ENCODE data around the gene CD207.

CD207 gene

DNA sequence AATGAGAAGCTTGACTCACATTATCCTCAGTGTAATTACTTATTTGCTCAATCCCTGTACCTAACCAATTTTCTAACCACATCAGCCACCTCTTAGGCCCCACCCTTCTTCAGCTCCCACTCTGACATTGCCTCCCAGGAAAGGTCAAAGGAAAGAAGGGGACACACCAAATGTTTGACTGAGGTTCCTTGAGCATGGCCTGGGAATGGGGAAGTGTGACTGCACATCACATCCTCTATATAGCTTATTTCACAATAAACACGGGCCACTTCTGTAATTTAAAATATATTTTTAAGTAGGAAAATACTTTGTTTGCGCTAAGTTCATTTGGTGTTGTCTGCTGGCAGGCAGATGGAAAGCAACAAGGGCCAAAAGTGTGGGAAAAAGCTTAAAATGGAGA is 42.2 kb downstream of the CD207 start:
- Histone ChIP-seq H3K36me3 (ENCODE audit: control insufficient read depth in 2 of 2, insufficient read depth in 2 of 2, low read length in 2 of 2) (no peaks in the 10 kb centered on the region), H3K9ac (ENCODE audit: low read length in 2 of 2) (no peak overlapping the region), H3K4me1 (ENCODE audit: control insufficient read depth, insufficient read depth, low read length) (peaks cover 9% of the 10 kb centered on the region), H3K9me3 (ENCODE audit: control insufficient read depth in 2 of 2, low read length in 2 of 2) (no peaks in the 10 kb centered on the region), H3K27ac (ENCODE audit: low read length) (no peak overlapping the region), H3K4me3 (ENCODE audit: low read length in 2 of 2) (no peak overlapping the region), H3K27me3 (ENCODE audit: control insufficient read depth in 1 of 2, insufficient read depth in 2 of 2, low read length in 2 of 2) (peaks cover 24 to 32% of the 10 kb centered on the region in 2 donors)

- no peaks in the 10 kb centered on the region for H3K9me3 ChIP-seq (ENCODE audit: control insufficient read depth in 2 of 2, low read length in 2 of 2)
- peak within 1 kb of the TSS; percentile 40 to 47 for H3K4me3 ChIP-seq (ENCODE audit: low read length in 2 of 2)
- no peaks in the 10 kb centered on the region for H3K36me3 ChIP-seq (ENCODE audit: control insufficient read depth in 2 of 2, insufficient read depth in 2 of 2, low read length in 2 of 2)
- peaks cover 9% of the 10 kb centered on the region for H3K4me1 ChIP-seq (ENCODE audit: control insufficient read depth, insufficient read depth, low read length)
- H3K27ac ChIP-seq (ENCODE audit: low read length): no peak within 1 kb of the TSS
- no peak within 1 kb of the TSS for H3K9ac ChIP-seq (ENCODE audit: low read length in 2 of 2)
- peaks cover 28 to 32% of the 10 kb centered on the region in 2 donors for H3K27me3 ChIP-seq (ENCODE audit: control insufficient read depth in 1 of 2, insufficient read depth in 2 of 2, low read length in 2 of 2)
These were observed 45.3 kb downstream of the CD207 start, which contains the start of gene FIGLA for GRCh38 chr2:70790136-70790828. TSS of gene FIGLA (minus strand) at chr2:70790643. CDS start at chr2:70790638, 5 bp downstream.

- H3K9me3 ChIP-seq (ENCODE audit: control insufficient read depth in 2 of 2, low read length in 2 of 2): no peaks in the 10 kb centered on the region
- no peak overlapping the region for H3K27ac ChIP-seq (ENCODE audit: low read length)
- H3K36me3 ChIP-seq (ENCODE audit: control insufficient read depth in 2 of 2, insufficient read depth in 2 of 2, low read length in 2 of 2): no peaks in the 10 kb centered on the region
- H3K4me1 ChIP-seq (ENCODE audit: control insufficient read depth, insufficient read depth, low read length): peaks cover 9% of the 10 kb centered on the region
- peak overlapping the region; percentile 40 to 47 for H3K4me3 ChIP-seq (ENCODE audit: low read length in 2 of 2)
- H3K9ac ChIP-seq (ENCODE audit: low read length in 2 of 2): no peak overlapping the region
- peaks cover 24 to 32% of the 10 kb centered on the region in 2 donors for H3K27me3 ChIP-seq (ENCODE audit: control insufficient read depth in 1 of 2, insufficient read depth in 2 of 2, low read length in 2 of 2)
These were observed 46.1 kb downstream of the CD207 start for GRCh38 chr2:70789304-70790135.

DNA sequence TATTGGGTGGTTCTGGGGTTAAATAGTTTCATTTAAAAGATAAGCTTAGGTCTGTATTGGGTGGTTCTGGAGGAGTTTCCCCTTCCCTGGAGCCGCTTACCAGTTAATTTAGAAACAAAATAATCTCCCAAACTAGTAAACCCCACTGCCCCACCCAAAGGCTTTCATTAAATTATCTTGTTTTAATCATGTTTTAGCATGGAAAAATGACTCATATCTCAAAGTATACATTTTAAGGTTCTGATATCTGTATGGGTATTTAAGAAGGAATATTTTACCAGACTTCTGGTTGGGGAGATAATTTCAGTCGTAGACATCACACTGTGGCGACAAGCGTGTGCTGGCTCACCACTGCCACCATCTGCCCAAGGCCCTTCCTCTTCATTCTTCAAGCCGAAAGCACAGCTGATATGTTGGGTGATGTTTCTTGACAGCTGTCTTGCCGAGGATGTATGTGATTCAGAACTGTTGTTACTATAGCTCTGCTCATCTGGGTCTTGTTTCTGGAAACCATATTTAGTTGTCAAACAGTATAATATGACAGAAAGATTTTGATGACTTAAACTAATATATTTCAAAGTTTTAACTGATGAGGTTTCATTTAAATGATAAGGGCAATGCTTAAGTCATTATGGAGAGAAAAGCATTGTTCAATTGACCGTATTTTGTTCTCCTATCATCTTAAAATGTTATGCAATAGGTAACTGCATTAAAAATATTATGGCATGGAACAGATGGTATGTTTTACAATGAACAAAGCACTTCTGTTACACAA is 50.3 kb downstream of the CD207 start:
- Histone ChIP-seq H3K9me3 (ENCODE audit: control insufficient read depth in 2 of 2, low read length in 2 of 2) (no peaks in the 10 kb centered on the region), H3K36me3 (ENCODE audit: control insufficient read depth in 2 of 2, insufficient read depth in 2 of 2, low read length in 2 of 2) (no peaks in the 10 kb centered on the region), H3K27ac (ENCODE audit: low read length) (no peak overlapping the region), H3K9ac (ENCODE audit: low read length in 2 of 2) (no peak overlapping the region), H3K4me1 (ENCODE audit: control insufficient read depth, insufficient read depth, low read length) (peaks cover 9% of the 10 kb centered on the region), H3K4me3 (ENCODE audit: low read length in 2 of 2) (no peak overlapping the region), H3K27me3 (ENCODE audit: control insufficient read depth in 1 of 2, insufficient read depth in 2 of 2, low read length in 2 of 2) (peaks cover 13 to 21% of the 10 kb centered on the region in 2 donors)

DNA sequence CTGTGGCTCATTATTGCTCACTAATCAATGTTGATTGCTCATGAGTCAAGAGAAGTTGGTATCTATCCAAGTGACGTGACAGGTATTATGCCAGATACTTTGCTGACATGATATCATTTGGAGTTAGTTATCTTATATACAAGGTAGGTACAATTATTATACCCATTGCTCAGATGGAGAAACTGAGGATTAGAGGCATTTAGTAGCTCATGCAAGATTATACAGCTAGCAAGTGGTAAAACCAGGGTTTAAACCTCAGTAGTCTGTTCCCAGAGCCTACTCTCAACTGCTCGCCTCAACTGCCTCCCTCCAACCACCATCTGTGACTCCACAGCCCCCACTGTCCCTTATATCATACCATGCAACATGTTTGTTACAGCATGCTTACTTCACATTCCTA is 51.3 kb downstream of the CD207 start:
- Histone ChIP-seq H3K27me3 (ENCODE audit: control insufficient read depth in 1 of 2, insufficient read depth in 2 of 2, low read length in 2 of 2) (peaks cover 5 to 15% of the 10 kb centered on the region in 2 donors), H3K4me3 (ENCODE audit: low read length in 2 of 2) (no peak overlapping the region), H3K36me3 (ENCODE audit: control insufficient read depth in 2 of 2, insufficient read depth in 2 of 2, low read length in 2 of 2) (no peaks in the 10 kb centered on the region), H3K27ac (ENCODE audit: low read length) (no peak overlapping the region), H3K9me3 (ENCODE audit: control insufficient read depth in 2 of 2, low read length in 2 of 2) (no peaks in the 10 kb centered on the region), H3K4me1 (ENCODE audit: control insufficient read depth, insufficient read depth, low read length) (no peaks in the 10 kb centered on the region), H3K9ac (ENCODE audit: low read length in 2 of 2) (no peak overlapping the region)
